ENCODE results near the gene RHCG.

Gene RHCG

DNA sequence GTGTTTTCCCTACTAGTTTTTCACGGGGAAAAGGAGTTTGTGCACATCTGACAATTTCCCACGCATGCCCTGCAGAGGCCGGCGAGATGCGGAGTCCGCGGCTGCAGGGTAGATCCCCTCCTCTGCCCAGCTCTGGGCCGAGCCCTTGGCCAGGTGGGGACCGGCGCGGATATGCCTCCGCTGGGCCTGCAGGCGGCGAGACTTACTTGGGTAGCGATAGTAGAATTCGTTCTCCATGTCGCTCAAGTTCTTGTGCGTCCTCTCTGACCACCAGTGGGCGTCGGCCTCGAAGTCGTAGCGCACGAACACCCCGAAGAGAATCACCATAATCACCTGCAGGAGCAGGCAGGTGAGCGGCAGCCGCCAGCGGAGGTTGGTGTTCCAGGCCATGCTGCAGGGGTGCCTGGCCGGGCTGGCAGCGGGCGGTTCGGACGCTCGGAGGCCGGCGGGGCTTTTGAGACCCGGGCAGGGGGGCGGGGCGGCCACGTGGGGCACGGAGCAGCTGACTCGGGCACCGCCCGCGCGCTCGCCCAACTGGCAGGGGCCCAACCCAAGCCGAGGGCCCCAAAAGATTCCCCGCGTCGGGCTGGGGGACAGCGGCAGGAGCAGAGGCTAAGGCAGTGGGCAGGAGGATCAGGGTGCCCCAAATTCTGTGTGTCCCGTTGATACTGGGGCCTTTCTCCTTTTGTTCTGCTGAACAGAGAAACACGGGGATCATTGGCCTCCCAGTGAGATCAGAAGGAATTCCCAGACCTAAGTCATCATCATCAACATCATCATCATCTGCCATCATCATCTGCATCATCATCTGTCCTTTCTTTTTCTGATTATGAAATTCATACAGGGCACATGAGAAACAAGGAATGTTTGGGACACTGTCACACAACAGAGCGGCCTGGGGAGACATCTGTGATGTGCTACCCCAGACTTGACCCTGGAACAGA, at the start of gene RHCG:
TSS of gene RHCG (minus strand) at position 429 of the 944 bp plus-strand sequence. CDS start at position 390, 39 bp downstream.
- DNase-seq (ENCODE audit: low spot score): no peak

DNA sequence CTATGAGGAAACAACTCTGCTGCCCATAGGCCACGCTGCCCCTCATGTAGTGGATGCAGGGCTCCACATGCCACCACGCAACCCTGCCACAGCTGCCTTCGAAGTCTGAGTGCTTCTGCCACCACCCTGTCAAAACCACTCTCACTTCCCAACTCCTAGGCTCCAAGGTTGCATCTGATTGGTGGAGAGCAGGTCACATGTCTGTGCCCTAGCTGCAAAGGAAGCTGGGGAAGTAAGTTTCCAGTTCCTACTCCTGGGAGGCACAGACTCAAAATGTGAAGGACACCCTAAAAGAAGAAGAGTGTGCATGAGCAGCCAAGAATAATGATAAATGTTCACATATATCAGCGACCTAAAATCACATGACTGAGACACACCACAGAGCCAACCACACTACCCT, 47.0 kb upstream of the RHCG start:
- no peak for DNase-seq (ENCODE audit: low spot score)

DNA sequence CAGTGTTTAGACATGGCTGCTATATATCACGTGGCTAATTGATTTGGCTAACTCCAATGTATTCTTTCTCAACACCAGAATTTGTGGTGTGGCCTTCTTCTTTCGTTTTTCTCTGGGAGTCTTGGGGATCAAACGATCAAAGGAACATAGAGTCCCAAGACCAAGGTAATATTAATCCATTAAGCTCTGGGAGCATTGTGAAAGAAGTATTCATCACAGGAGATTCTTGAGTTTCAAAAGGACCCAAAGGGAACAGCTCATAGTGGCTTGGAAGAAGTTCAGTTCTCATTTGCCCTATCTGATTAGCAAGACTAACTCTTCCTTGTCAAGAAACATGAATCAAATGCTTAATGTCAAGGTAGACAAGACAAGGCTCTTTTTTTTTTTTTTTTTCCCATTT, 46.0 kb upstream of the RHCG start:
- DNase-seq (ENCODE audit: low spot score): no peak

DNA sequence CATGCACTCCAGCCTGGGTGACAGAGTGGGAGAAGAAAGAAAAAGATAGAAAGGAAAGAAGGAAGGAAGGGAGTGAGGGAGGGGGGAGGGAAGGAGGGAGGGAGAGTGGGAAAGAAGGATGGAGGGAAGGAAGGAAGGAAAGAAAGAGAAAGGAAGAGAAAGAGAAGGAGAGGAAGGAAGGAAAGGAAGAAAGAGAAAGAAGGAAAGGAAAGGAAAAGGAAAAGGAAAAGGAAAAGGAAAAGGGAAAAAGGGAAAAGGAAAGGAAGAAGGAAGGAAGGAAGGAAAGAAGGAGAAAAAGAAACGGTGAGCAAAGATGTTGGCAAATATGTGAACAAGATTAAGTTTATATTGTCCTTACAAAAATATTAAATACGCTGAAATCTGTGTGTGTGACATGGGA, 42.6 kb upstream of the RHCG start:
- no peak for DNase-seq (ENCODE audit: low spot score)

DNA sequence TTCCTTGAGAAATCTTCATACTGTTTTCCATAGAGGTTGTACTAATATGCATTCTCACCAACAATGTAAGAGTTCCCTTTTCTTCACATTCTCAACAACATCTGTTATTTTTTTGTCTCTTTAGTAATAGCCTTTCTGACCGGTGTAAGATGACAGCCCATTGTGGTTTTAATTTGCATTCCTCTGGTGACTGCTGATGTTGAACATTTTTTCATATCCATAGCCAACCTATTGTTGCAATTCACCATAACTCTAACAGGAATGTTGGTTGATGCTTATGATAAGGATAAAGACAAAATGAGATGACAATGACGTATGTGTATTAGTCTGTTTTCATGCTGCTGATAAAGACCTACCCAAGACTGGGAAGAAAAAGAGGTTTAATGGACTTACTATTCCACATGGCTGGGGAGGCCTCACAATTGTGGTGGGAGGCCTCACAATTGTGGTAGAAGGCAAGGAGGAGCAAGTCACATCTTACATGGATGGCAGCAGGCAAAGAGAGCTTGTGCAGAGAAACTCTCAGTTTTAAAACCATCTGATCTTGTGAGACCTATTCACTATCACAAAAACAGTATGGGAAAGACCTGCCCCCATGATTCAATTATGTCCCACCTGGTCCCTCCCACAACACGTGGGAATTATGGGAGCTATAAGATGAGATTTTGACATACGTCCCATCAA, 37.6 kb upstream of the RHCG start:
- DNase-seq (ENCODE audit: low spot score): no peak

DNA sequence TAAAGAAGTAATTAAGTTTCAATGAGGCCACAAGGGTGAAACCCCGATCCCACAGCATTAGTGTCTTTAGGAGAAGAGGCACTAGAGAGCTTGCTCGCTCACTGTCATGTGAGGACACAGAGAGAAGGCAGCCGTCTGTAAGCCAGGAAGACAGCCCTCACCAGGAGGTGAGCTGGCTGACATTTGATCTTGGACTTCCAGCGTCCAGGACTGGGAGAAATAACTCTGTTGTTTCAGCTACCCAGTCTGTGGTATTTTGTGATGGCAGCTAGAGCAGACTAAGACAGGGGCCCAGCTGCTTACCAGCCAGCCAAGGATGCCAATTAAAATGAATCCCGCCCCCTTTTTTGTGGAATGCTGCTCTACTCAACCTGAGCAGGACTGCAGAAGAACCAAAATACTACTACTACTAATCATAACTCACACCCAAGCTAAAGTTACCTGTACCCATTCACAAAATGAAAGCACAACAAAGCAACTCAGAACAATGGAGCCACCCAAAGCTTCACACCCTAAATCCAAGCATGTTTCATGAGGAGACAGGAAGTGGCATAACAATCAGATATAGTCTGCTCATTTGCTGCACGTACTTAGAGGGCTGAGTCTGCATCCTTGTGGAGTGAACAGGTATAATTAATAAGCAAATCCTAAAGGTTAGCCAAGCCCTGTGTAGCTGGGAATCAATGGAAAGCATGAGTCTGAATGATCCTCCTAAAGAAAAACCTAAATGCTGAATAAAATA, 35.6 kb upstream of the RHCG start:
- DNase-seq (ENCODE audit: low spot score): no peak

DNA sequence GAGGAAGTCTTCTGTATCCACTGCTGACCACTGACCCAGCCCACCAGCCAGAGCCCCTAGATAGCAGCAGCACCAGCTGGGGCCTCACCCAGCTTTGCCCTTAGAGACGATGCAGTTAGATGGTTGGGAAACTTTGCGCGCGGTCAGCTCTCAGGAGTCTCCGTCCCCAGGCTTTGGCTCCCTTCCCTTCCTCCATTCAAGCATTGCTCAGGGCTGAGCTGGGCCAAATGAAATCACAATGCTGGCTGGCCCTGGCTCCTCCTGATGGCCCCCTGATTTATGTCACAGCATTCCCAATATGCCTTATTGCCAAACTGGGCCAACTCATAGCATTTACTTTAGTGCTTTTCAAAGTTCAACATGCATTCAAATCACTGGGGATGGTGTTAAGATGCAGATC, 34.6 kb upstream of the RHCG start:
- DNase-seq (ENCODE audit: low spot score): no peak

DNA sequence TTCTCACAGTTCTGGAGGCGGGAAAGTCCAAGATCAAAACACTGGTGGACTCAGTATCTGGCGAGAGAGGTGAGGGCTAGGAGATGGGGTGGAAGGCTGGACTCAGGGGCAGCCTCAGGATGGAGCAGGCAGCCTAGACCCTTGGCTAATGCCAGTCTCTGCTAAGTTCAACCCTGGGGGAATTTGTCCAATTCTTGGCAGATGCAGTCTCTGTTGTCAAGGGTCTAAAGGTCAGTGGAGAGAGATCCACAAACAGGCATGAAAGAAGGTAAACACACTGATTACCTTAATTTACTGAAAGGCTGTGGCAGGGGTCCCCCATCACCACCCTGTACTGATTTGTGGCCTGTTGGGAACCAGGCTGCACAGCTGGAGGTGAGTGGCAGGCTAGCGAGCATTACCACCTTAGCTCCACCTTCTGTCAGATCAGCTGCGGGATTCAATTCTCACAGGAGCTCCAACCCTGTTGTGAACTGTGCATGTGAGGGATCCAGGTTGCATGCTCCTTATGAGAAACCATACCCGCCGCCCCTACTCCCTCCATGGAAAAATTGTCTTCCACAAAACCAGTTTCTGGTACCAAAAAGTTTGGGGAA, 32.5 kb upstream of the RHCG start:
- no peak for DNase-seq (ENCODE audit: low spot score)

DNA sequence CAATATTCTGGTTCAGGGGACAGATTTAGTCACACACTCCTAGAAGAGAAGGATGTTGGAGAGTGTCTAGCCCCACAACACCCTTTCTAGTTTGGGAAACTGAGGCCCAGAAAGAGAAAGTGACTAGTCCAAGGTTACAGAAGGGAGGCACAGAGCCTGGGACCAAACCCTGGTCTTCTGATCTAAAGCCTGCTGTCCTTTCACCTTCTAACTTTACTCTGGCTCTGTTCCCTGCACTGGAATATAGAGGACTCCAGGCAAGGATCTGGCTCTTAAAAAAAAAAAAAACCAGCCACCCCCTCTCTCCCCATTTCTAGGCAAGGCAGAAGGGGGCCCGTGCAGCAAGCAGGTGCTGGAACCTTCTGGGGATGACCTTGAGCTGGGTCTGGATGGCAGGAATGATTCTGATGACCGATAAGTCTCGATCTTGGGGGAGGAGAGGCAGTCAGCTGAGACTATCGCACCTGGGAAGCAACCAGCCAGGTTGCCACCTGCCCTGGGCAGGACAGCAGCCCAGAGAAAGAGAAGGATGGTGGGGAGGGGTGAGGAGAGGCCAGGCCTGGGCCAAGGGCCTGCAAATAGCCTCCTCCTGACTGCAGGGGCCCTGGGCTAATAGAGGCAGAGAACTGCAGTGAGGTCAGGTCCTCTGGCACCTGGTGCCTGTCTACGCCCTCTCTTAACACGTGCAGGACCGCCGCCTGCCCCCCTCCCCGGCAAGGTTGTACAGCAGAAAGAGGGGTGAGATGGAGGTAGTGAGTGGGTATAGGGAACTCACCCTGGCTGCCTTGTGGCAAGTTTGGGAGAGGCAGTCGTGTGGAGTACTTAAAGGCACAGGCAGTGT, 30.4 kb upstream of the RHCG start:
- DNase-seq (ENCODE audit: low spot score): no peak

DNA sequence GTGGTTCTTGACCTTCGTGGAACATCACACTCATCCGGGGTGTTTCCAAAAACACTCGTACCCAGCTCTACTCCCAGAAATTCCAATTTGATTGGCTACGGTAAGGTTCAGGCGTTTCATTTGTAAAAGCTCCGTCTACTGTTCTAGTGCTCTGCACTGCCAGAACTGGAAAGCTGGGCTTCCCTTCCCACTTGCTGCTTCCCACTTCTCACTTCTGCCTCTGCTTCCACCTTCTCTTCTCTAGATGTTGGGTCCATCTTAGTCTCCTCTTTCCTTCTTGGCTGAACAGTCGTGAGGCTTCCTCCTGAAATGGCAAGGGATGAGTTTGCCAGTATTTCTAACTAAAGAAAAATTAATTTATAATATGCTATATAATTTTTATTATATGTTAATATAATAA, 29.8 kb upstream of the RHCG start:
- DNase-seq (ENCODE audit: low spot score): no peak

DNA sequence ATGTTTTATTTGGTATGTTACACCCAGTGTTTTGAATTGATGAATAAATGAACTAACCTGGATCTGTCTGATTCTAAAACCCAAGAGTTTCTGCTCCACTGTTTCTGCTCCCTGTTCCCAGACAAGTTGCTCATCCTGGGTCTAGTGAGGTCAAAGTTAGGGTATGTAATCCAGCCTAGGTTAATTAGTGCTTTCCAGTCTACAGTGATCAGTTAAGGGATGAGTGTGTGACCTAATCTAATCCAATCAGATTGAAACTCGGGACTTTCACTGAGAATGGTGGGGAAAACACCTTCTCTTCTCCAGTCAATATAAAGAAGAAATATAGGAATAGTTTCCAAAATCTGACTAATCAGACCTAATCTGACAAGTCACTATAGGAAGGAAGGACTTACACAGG, 27.8 kb upstream of the RHCG start:
- DNase-seq (ENCODE audit: low spot score): no peak

DNA sequence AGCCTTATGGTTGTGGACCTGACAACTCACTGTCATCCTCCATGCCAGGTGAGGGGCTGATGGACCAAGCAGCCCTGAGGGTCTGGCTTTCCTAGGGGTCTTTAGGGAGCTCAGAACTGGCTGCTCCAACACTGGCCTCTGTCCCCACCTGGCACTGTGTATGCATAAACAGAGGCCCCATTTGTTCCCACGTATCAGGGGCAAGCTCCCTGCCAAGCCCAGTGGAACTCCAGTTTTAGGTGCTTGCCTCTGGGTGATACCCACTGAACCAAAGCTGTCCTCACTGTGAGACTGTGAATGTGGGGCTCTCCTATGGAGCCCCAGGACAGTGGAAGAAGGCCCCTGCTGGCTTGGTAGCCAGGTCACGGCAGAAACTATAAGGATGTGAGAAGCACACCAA, 26.7 kb upstream of the RHCG start:
- DNase-seq (ENCODE audit: low spot score): no peak

DNA sequence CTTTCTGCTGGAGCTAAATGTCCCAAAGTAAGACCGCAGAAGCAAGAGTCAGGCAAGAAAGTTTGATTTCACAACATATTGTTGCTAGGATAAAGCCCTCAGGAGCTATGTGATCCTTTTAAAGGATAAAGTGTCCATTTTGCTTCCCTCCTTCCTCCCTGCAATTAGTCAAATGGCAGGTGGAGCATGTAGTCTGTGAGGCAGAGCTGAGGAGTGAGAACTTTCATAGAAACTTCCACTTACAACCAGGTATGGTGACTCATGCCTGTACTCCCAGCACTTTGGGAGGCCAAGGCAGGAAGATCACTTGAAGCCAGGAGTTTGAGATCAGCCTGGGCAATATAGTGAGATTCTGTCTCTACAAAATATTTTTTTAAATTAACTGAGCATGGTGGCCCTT, 25.2 kb upstream of the RHCG start:
- no peak for DNase-seq (ENCODE audit: low spot score)

DNA sequence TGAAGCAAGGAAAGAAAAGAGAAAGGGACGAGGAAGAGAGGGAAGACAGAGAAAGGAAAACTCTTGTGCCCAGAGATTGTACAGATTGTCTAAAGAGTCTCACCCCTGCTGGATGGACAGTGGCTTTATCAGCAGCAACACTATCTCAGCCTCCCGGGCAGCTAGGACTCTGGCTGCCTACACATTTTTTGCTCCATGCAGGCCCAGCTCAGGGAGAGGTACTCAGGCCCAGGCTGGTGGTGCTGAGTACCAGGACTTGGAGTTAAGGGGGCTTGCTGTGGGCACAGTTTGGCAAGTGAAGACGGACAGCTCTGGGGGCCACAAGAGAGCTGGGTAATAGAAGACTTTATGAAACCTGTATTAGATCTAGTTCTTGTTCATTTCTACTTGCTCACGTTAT, 19.1 kb upstream of the RHCG start:
- no peak for DNase-seq (ENCODE audit: low spot score)

DNA sequence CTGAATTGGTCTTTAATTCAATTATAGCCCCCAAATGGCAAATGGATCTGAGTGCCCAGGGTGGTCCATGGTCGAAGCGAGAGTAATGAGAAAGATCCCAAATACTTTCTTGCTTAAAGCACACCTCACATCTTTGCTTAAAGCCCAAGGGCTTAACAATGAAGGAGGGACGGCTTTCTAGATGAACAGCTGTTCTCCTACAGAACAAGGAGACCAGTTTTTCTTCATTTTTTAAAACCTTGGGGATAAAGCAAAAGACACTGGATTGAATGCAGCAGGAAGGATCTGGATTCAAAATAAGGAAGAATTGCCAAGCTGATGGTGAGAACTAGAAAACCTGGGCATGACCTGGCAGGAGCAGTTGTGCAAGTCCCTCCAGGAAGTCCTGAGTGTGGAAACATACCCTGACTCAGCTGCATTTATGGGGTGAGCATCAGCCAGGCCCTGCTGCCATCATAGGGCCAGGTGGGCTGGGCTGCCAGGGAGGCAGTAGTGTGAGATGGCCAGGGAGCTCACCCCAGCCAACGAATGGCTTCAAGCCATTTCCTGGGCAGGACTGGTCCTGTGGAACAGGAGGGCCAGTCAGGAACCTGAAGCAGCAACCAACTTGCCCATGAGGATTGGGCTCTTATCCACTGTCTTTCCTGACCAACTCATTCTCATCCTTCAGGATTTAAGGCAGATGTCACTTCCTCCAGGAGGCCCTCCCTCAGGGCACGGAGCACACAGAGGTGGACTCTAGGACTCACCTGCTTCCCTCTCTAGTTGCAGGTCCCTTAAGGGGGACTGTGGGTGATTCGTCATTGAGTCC, 18.4 kb upstream of the RHCG start:
- DNase-seq (ENCODE audit: low spot score): no peak

DNA sequence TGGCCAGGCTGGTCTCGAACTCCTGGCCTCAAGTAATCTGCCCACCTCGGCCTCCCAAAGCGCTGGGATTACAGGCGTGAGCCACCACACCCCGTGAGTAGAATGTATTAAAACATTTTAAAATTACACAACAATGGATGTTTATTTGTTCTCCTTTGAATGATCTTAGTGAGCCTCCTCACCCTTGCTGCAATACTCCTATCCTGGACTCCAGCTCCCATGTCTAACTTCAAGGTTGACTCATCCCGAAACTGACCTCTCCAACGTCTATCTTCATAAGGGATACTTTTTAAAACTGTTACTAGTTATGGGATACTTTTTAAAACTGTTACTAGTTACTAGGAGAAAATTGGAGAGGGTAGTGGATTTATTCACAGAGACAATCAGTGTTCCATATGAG, 17.8 kb upstream of the RHCG start:
- no peak for DNase-seq (ENCODE audit: low spot score)

DNA sequence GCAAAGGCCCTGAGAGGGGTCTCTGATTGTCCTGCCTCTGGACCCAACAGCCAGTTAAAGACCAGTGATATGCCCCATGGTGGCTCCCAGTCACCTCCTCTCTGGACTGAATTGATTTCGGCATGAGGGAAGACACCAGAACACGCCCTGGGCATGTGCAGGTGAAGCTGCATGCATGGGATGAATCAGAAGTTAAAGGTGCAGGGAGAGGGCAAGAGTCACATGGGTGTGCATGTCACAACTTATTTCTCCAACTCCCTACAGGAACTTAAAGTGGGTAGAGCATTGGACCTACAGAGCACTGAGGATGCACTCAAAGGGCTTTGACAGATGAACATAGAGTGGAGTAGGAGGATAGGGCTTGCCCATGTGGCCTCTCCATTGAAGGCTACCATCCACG, 16.9 kb upstream of the RHCG start:
- DNase-seq (ENCODE audit: low spot score): no peak

DNA sequence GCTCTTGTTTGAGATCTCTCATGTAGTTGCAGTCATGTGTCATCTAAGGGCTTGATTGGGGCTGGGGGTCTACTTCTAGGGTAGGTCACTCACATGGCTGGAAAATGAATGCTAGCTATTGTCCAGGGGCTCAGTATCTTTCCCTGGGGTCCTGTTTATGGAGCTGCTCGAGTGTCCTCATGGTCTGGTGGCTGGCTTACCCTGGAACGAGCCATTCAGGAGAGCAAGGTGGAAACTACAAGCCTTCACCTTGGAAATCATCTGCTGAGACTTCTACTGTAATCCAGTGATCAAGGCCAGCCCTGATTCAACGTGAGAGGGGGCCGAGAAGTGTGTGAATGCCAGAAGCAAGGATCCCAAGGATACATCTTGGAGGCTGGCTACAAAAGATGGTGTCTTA, 16.2 kb upstream of the RHCG start:
- DNase-seq (ENCODE audit: low spot score): no peak

DNA sequence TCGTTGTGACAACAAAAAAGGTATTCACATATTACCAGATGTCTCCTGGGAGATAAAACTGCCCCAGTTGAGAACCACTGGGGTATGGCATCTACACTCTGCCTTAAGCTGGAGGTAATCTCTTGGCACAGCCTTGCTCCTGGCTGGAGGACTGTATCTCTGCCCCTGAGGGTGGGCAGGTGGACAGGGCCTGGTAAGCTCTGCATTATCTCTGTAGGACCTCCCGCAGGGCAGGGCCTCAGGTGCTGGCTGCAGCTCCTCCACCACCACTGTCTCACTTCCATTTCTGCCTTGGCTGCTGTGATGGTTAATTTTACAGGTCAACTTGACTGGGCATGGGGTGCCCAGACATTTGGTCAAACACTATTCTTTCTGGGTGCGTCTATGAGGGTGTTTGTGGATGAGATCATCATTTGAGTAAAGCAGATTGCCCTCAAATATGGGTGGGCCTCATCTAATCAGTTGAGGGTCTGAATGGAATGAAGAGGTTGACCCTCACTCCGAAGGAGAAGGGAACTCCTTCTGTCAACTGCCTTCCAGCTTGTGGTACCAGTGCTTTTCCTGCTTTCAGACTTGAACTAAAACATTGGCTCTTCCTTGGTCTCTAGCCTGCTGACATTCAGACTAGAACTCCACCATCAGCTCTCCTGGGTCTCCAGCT, 9.8 kb upstream of the RHCG start:
- DNase-seq (ENCODE audit: low spot score): no peak

DNA sequence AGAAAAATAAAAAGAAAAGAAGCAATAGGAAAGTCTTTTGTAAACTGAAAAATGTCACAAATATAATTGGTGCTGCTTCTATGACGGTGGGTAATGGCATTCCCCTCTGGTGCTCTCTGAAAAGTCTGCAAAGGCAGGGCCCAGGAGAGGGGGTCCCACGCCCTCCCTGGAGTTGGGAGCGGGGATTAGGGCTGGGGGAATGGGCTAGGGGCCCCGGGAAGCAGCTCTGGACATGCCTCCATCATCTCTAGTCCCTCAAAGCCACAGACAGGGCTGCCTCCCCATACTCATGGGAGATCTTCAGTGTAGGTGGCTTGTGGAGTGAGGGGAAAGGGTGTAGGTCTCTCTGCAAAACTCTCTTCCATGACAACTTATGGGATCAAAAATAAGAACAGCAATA, 7.8 kb upstream of the RHCG start:
- no peak for DNase-seq (ENCODE audit: low spot score)
